Measurements from ENCODE around the gene RASD1.
"Not testable (repeated sequence)": the region's sequence is repeated elsewhere in the genome, so short reads cannot be mapped to it uniquely, and the experiment has no call there.

The RASD1 gene

GRCh38 chr17:17468217-17469010 is 27.8 kb downstream of the RASD1 start:
- no peak for DNase-seq

GRCh38 chr17:17467720-17468119 is 28.5 kb downstream of the RASD1 start:
- DNase-seq: no peak

- no peak for DNase-seq
Observed at GRCh38 chr17:17467016-17467415, 29.2 kb downstream of the RASD1 start.

- no peak for DNase-seq
Observed at GRCh38 chr17:17466511-17466910, 29.7 kb downstream of the RASD1 start.

- not testable (repeated sequence) for DNase-seq
Observed at GRCh38 chr17:17465878-17466277, 30.3 kb downstream of the RASD1 start.

- no peak for DNase-seq
Observed at GRCh38 chr17:17463821-17464220, 32.4 kb downstream of the RASD1 start.

GRCh38 chr17:17462048-17462824 is 34.0 kb downstream of the RASD1 start:
- DNase-seq: no peak

- DNase-seq: no peak
Observed at GRCh38 chr17:17460038-17460437, 36.2 kb downstream of the RASD1 start.

- no peak for DNase-seq
Observed at GRCh38 chr17:17457680-17458079, 38.5 kb downstream of the RASD1 start.

- DNase-seq: no peak
Observed at GRCh38 chr17:17456251-17456650, 39.9 kb downstream of the RASD1 start.

- no peak for DNase-seq
Observed at GRCh38 chr17:17455173-17455572, 41.0 kb downstream of the RASD1 start.

- DNase-seq: not testable (repeated sequence)
Observed at GRCh38 chr17:17454700-17455099, 41.5 kb downstream of the RASD1 start.

- no peak for DNase-seq
Observed at GRCh38 chr17:17454276-17454675, 41.9 kb downstream of the RASD1 start.

- DNase-seq: no peak
Observed at GRCh38 chr17:17453088-17453487, 43.1 kb downstream of the RASD1 start.

- no peak for DNase-seq
Observed at GRCh38 chr17:17448723-17449122, 47.5 kb downstream of the RASD1 start.

GRCh38 chr17:17448076-17448475 is 48.1 kb downstream of the RASD1 start:
- no peak for DNase-seq

GRCh38 chr17:17447264-17447663 is 48.9 kb downstream of the RASD1 start:
- DNase-seq: no peak

- DNase-seq: no peak
Observed at GRCh38 chr17:17446666-17447155, 49.5 kb downstream of the RASD1 start.

- no peak for DNase-seq
Observed at GRCh38 chr17:17445925-17446665, 50.1 kb downstream of the RASD1 start.

GRCh38 chr17:17445296-17445924 is 50.8 kb downstream of the RASD1 start:
- no peak for DNase-seq

Data from activated T-cell treated with anti-CD3 and anti-CD28 coated beads, Interleukin-2, amount 50 U/mL, for 1 hour (primary cell).